Stimulated activated CD4-positive, alpha-beta T cell treated with anti-CD3 and anti-CD28 coated beads, Interleukin-12 subunit alpha, Interleukin-12 subunit beta, amount 100 ng/mL, for 24 hours (primary cell): Measurements from ENCODE around the gene SDF4.
"Not testable (repeated sequence)": the region's sequence is repeated elsewhere in the genome, so short reads cannot be mapped to it uniquely, and the experiment has no call there.

Source experiments
- DNase-seq, 2 experiments: peaks; one replicate each; pipeline ENCODE4 v3.0.0-alpha.2; 2020; ENCODE audit warnings: low read depth in 2 of 2

The SDF4 gene

GRCh38 chr1:1199961-1200875 lies 31.6 kb downstream of the SDF4 start:
- no peak for DNase-seq

- no peak for DNase-seq
Observed at GRCh38 chr1:1199141-1199960, 32.5 kb downstream of the SDF4 start.

- DNase-seq = no peak
Observed at GRCh38 chr1:1198423-1199140, 33.2 kb downstream of the SDF4 start.

GRCh38 chr1:1197551-1198422 lies 34.0 kb downstream of the SDF4 start:
- no peak for DNase-seq

GRCh38 chr1:1197188-1197500 lies 34.7 kb downstream of the SDF4 start:
- no peak for DNase-seq

GRCh38 chr1:1196431-1197187 lies 35.2 kb downstream of the SDF4 start:
- DNase-seq = no peak

GRCh38 chr1:1195726-1196125 lies 36.1 kb downstream of the SDF4 start:
- not testable (repeated sequence) for DNase-seq

- DNase-seq = no peak
Observed at GRCh38 chr1:1194723-1195122, 37.1 kb downstream of the SDF4 start.

GRCh38 chr1:1191734-1192133 lies 40.1 kb downstream of the SDF4 start:
- no peak for DNase-seq

GRCh38 chr1:1189111-1189510 lies 42.7 kb downstream of the SDF4 start:
- no peak for DNase-seq

- DNase-seq = no peak
Observed at GRCh38 chr1:1187938-1188337, 43.9 kb downstream of the SDF4 start.

GRCh38 chr1:1185101-1185765 lies 46.6 kb downstream of the SDF4 start:
- no peak for DNase-seq

GRCh38 chr1:1183833-1184775 lies 47.7 kb downstream of the SDF4 start:
- DNase-seq = no peak

- no peak for DNase-seq
Observed at GRCh38 chr1:1183221-1183747, 48.5 kb downstream of the SDF4 start.

- DNase-seq = no peak
Observed at GRCh38 chr1:1182491-1183220, 49.1 kb downstream of the SDF4 start.

- DNase-seq = no peak
Observed at GRCh38 chr1:1181938-1182410, 49.8 kb downstream of the SDF4 start.

GRCh38 chr1:1181129-1181937 lies 50.5 kb downstream of the SDF4 start:
- no peak for DNase-seq
